HCT116 (cell line): ENCODE results near the gene ATP2A3. TPM values are rescaled to one million over a fixed set of nuclear protein-coding genes. Genes with fewer than 3 reads are reported as not detected.

Experiments used
- ATAC-seq: fragments of 200-7000 bp; cut with Tn5 transposase; 2 replicates; pipeline ENCODE4 v1.9.1; 2020; ENCODE audit warnings: mild to moderate bottlenecking, moderate library complexity
- BruUV-seq: library from RNA; stranded (reverse); fragments of 400-500 nt; replicated peaks from 2 replicates; lab custom pipeline; 2021; lab: Mats Ljungman, UMichigan
- CTCF ChIA-PET: fragments of 300-600 bp; sonication (Branson Sonifier 250); formaldehyde crosslinking; loops from one replicate; lab custom pipeline; 2021; ENCODE audit warnings: antibody characterized with exemption; lab: Charles Lee
- POLR2A ChIA-PET: fragments of 300-600, 350-600 bp; sonication (Branson Sonifier 250); formaldehyde crosslinking; loops from one replicate; lab custom pipeline; 2021; ENCODE audit warnings: antibody characterized with exemption; lab: Charles Lee
- RAD21 ChIA-PET, 2 experiments: fragments of 300-600 bp; sonication (Branson Sonifier 250); formaldehyde crosslinking; loops; one replicate each; lab custom pipeline; 2023; ENCODE audit warnings: low total read pairs in 2 of 2; ENCODE audit not compliant: uncharacterized antibody in 2 of 2, unreplicated experiment in 2 of 2, low non-redundant PET in 1 of 2; lab: Charles Lee
- DNase-seq: peaks from one replicate; pipeline ENCODE4 v3.0.0-alpha.2; 2010; ENCODE audit warnings: low read depth, low spot score
- H2AFZ ChIP-seq: fragments of 200-600 bp; shearing (Covaris generic), sonication (generic); 2 replicates; pipeline ENCODE4 v1.6.1; 2017; ENCODE audit warnings: low read depth, mixed run types, mixed read lengths, antibody characterized with exemption, low read length; ENCODE audit not compliant: poor library complexity, severe bottlenecking
- H3K27ac ChIP-seq: 2 replicates; pipeline ENCODE4 v1.5.1; 2012; ENCODE audit warnings: low read depth, low read length
- H3K27me3 ChIP-seq: fragments of 200-600 bp; sonication (generic); 2 replicates; pipeline ENCODE4 v1.6.1; 2016; ENCODE audit warnings: mixed run types, low read length, mixed read lengths; ENCODE audit not compliant: insufficient read depth
- H3K36me3 ChIP-seq, 2 experiments: fragments of 200-500 bp in 1 of 2; fragments of 200-600 bp in 1 of 2; sonication (Bioruptor generic) in 1 of 2; sonication (generic) in 1 of 2; 2 replicates each; pipeline versions ENCODE4 v1.5.1 to v1.6.1; 2014 to 2016; ENCODE audit warnings: low read length in 2 of 2, inconsistent platforms in 1 of 2, mixed read lengths in 1 of 2, mixed run types in 1 of 2; ENCODE audit not compliant: insufficient read depth in 2 of 2, control insufficient read depth in 1 of 2
- H3K4me1 ChIP-seq, 2 experiments: fragments of 200-600 bp in 1 of 2; sonication (generic) in 1 of 2; 2 replicates each; pipeline versions ENCODE4 v1.5.1 to v1.6.1; 2012 to 2017; ENCODE audit warnings: low read length in 2 of 2, inconsistent platforms in 1 of 2, mild to moderate bottlenecking in 1 of 2, mixed read lengths in 1 of 2, mixed run types in 1 of 2, moderate library complexity in 1 of 2; ENCODE audit not compliant: insufficient read depth in 2 of 2, control insufficient read depth in 1 of 2
- H3K4me2 ChIP-seq: fragments of 200-600 bp; sonication (generic); 2 replicates; pipeline ENCODE4 v1.6.1; 2017; ENCODE audit warnings: mixed run types, low read length, mixed read lengths
- H3K4me3 ChIP-seq, 2 experiments: fragments of 200-600 bp in 1 of 2; sonication (generic) in 1 of 2; replicated peaks in 1 of 2; 2 replicates each; pipeline ENCODE4 v1.5.1; 2011 to 2016; ENCODE audit warnings: low read length in 2 of 2, control low read depth in 1 of 2, low read depth in 1 of 2, mild to moderate bottlenecking in 1 of 2, mixed read lengths in 1 of 2, mixed run types in 1 of 2
- H3K79me2 ChIP-seq: fragments of 200-600 bp; sonication (generic); 2 replicates; pipeline ENCODE4 v1.6.1; 2017; ENCODE audit warnings: mild to moderate bottlenecking, mixed run types, low read length, moderate library complexity, mixed read lengths; ENCODE audit not compliant: insufficient read depth
- H3K9ac ChIP-seq: fragments of 200-600 bp; sonication (generic); 2 replicates; pipeline ENCODE4 v1.6.1; 2016; ENCODE audit warnings: low read length, mixed read lengths
- H3K9me2 ChIP-seq: fragments of 200-600 bp; sonication (generic), shearing (Covaris generic); 2 replicates; pipeline ENCODE4 v1.6.1; 2017; ENCODE audit warnings: mixed run types, mild to moderate bottlenecking, moderate library complexity; ENCODE audit not compliant: insufficient read depth
- H3K9me3 ChIP-seq, 2 experiments: fragments of 200-500 bp in 1 of 2; fragments of 200-600 bp in 1 of 2; sonication (Bioruptor generic) in 1 of 2; sonication (generic) in 1 of 2; 2 replicates each; pipeline ENCODE4 v1.6.1; 2014 to 2017; ENCODE audit warnings: low read length in 2 of 2, mixed read lengths in 2 of 2, inconsistent platforms in 1 of 2, low read depth in 1 of 2, mild to moderate bottlenecking in 1 of 2, mixed run types in 1 of 2, moderate library complexity in 1 of 2; ENCODE audit not compliant: control insufficient read depth in 1 of 2, insufficient read depth in 1 of 2
- H4K20me1 ChIP-seq: fragments of 200-600 bp; sonication (generic), shearing (Covaris generic); 2 replicates; pipeline ENCODE4 v1.6.1; 2017; ENCODE audit warnings: mixed run types, mild to moderate bottlenecking, moderate library complexity; ENCODE audit not compliant: insufficient read depth
- ATF3 ChIP-seq: IDR thresholded peaks from 2 replicates; pipeline ENCODE4 v1.6.1; 2012
- CBX3 ChIP-seq: IDR thresholded peaks from 2 replicates; pipeline ENCODE4 v1.6.1; 2012; ENCODE audit warnings: low read depth
- EGR1 ChIP-seq: IDR thresholded peaks from 2 replicates; pipeline ENCODE4 v1.6.1; 2012; ENCODE audit warnings: low read depth
- ELF1 ChIP-seq: IDR thresholded peaks from 2 replicates; pipeline ENCODE4 v1.6.1; 2012; ENCODE audit warnings: low read depth, borderline replicate concordance
- EZH2 ChIP-seq: fragments of 200-600 bp; sonication (generic); IDR thresholded peaks from 2 replicates; pipeline ENCODE4 v1.6.1; 2017; ENCODE audit warnings: antibody characterized with exemption, mixed run types
- EZH2phosphoT487 ChIP-seq: fragments of 200-600 bp; IDR thresholded peaks from 2 replicates; pipeline ENCODE4 v1.6.1; 2018; ENCODE audit warnings: antibody characterized with exemption, borderline replicate concordance
- FOSL1 ChIP-seq: IDR thresholded peaks from 2 replicates; pipeline ENCODE4 v1.6.1; 2012; ENCODE audit warnings: low read depth
- JUND ChIP-seq: IDR thresholded peaks from 2 replicates; pipeline ENCODE4 v1.6.1; 2012
- MAX ChIP-seq: IDR thresholded peaks from 2 replicates; pipeline ENCODE4 v1.6.1; 2012
- POLR2A ChIP-seq: IDR thresholded peaks from 2 replicates; pipeline ENCODE4 v1.7.0; 2011; ENCODE audit warnings: borderline replicate concordance; ENCODE audit not compliant: insufficient read depth, insufficient read length; ENCODE audit errors: extremely low read depth
- POLR2AphosphoS5 ChIP-seq: IDR thresholded peaks from 2 replicates; pipeline ENCODE4 v1.6.1; 2011; ENCODE audit warnings: mild to moderate bottlenecking, low read depth, low read length, moderate library complexity
- SIN3A ChIP-seq: IDR thresholded peaks from 2 replicates; pipeline ENCODE4 v1.6.1; 2012; ENCODE audit warnings: low read depth
- SP1 ChIP-seq: IDR thresholded peaks from 2 replicates; pipeline ENCODE4 v1.6.1; 2012; ENCODE audit warnings: low read depth
- SRF ChIP-seq: IDR thresholded peaks from 2 replicates; pipeline ENCODE4 v1.6.1; 2012; ENCODE audit warnings: low read depth
- YY1 ChIP-seq: IDR thresholded peaks from 2 replicates; pipeline ENCODE4 v1.6.1; 2011; ENCODE audit warnings: low read length, low read depth, moderate library complexity, mild to moderate bottlenecking; ENCODE audit not compliant: insufficient replicate concordance; ENCODE audit errors: extremely low read depth
- ZFX ChIP-seq: fragments of 450-650 bp; IDR thresholded peaks from 2 replicates; pipeline ENCODE4 v1.6.1; 2017
- ZNF274 ChIP-seq: fragments of 200-500 bp; sonication (Bioruptor generic); IDR thresholded peaks from 2 replicates; pipeline ENCODE4 v1.6.1; 2014; ENCODE audit warnings: mild to moderate bottlenecking, low read depth, low read length, inconsistent platforms
- intact Hi-C: fragments of 100-400 bp; cut with micrococcal nuclease; formaldehyde crosslinking; loops from 2 replicates; pipeline ENCODE4 v1.10.0; 2022
- total RNA-seq: library from RNA; stranded (reverse); gene quantifications from one replicate; pipeline ENCODE4 v1.2.1, GENCODE V29; 2021; ENCODE audit not compliant: unreplicated experiment
- TF ChIP-seq, protein P1 (sequence below), 3 experiments: fragments of 200-600 bp in 1 of 3; sonication (generic) in 1 of 3; IDR thresholded peaks in 2 of 3; conservative IDR thresholded peaks in 1 of 3; 2 replicates each; pipeline ENCODE4 v1.5.1; 2012 to 2017; ENCODE audit warnings: low read depth in 2 of 3, low read length in 2 of 3, antibody characterized with exemption in 1 of 3, borderline replicate concordance in 1 of 3, control low read depth in 1 of 3, mild to moderate bottlenecking in 1 of 3, mixed read lengths in 1 of 3, mixed run types in 1 of 3, moderate library complexity in 1 of 3; ENCODE audit not compliant: insufficient read depth in 1 of 3

Gene ATP2A3
- total RNA-seq, 1 experiment from 2014 or later = 23.1 TPM

GRCh38 chr17:4003131-4003500, 38.9 kb upstream of the ATP2A3 start:
- intact Hi-C loops = loop anchor here (2.0 kb wide), 1 partner anchor 88 kb away; no protein-coding TSS in a partner anchor
- H4K20me1 ChIP-seq = no peaks in the 10 kb centered on the region
- peaks cover 0 to 11% of the 10 kb centered on the region in 2 experiments; a peak in 2 of 4 replicates for H3K4me1 ChIP-seq
- no peaks in the 10 kb centered on the region for H3K9me2 ChIP-seq
- TF ChIP-seq FOSL1 = no peak
- TF ChIP-seq EZH2phosphoT487 = no peak
- no peak for TF ChIP-seq POLR2AphosphoS5
- TF ChIP-seq, protein P1, sequence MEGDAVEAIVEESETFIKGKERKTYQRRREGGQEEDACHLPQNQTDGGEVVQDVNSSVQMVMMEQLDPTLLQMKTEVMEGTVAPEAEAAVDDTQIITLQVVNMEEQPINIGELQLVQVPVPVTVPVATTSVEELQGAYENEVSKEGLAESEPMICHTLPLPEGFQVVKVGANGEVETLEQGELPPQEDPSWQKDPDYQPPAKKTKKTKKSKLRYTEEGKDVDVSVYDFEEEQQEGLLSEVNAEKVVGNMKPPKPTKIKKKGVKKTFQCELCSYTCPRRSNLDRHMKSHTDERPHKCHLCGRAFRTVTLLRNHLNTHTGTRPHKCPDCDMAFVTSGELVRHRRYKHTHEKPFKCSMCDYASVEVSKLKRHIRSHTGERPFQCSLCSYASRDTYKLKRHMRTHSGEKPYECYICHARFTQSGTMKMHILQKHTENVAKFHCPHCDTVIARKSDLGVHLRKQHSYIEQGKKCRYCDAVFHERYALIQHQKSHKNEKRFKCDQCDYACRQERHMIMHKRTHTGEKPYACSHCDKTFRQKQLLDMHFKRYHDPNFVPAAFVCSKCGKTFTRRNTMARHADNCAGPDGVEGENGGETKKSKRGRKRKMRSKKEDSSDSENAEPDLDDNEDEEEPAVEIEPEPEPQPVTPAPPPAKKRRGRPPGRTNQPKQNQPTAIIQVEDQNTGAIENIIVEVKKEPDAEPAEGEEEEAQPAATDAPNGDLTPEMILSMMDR (IDR thresholded peaks at IDR 0.05 in 2 of 3, conservative IDR thresholded peaks at IDR 0.05 in 1 of 3; ENCODE audit: borderline replicate concordance in 1 of 3, insufficient read depth in 1 of 3, low read depth in 2 of 3, low read length in 2 of 3) = no peak
- TF ChIP-seq ZFX = no peak
- no peak for TF ChIP-seq SIN3A
- TF ChIP-seq POLR2A = no peak
- no peak for TF ChIP-seq EGR1
- TF ChIP-seq MAX = no peak
- no peak for TF ChIP-seq ATF3
- TF ChIP-seq SRF = no peak
- TF ChIP-seq YY1 = no peak
- no peak for TF ChIP-seq EZH2
- TF ChIP-seq CBX3 = no peak
- TF ChIP-seq JUND = no peak
- TF ChIP-seq ZNF274 = no peak
- TF ChIP-seq ELF1 = no peak
- no peak for TF ChIP-seq SP1
- no peak for ATAC-seq
- CTCF ChIA-PET = interaction anchor here (1.1 to 2.0 kb wide), 2 partner anchors 68 to 89 kb away, joined by 4 to 8 read pairs; no protein-coding TSS in a partner anchor
- no peaks in the 10 kb centered on the region for H3K27me3 ChIP-seq
- H3K4me2 ChIP-seq = no peak overlapping the region
- H3K9me3 ChIP-seq = no peaks in the 10 kb centered on the region
- H3K27ac ChIP-seq = no peak overlapping the region
- H2AFZ ChIP-seq = no peak overlapping the region
- H3K9ac ChIP-seq = no peak overlapping the region
- RAD21 ChIA-PET = no interaction called here
- no peak overlapping the region for H3K4me3 ChIP-seq
- no peak for DNase-seq
- no TSS peak for BruUV-seq
- POLR2A ChIA-PET = no interaction called here
- H3K79me2 ChIP-seq = no peaks in the 10 kb centered on the region
- H3K36me3 ChIP-seq = no peaks in the 10 kb centered on the region; a peak in 1 of 4 replicates
